MM.1S (cell line): ENCODE measurements around the gene ZNF182.

Source experiments
- CTCF ChIP-seq: fragments of 300-600 bp; sonication (generic); IDR thresholded peaks from 2 replicates; pipeline ENCODE4 v1.5.1; 2016; ENCODE audit warnings: antibody characterized with exemption, low read length, mixed read lengths
- EZH2phosphoT487 ChIP-seq: fragments of 300-600 bp; sonication (generic); IDR thresholded peaks from 2 replicates; pipeline ENCODE4 v1.6.1; 2018; ENCODE audit warnings: antibody characterized with exemption, low read length

DNA sequence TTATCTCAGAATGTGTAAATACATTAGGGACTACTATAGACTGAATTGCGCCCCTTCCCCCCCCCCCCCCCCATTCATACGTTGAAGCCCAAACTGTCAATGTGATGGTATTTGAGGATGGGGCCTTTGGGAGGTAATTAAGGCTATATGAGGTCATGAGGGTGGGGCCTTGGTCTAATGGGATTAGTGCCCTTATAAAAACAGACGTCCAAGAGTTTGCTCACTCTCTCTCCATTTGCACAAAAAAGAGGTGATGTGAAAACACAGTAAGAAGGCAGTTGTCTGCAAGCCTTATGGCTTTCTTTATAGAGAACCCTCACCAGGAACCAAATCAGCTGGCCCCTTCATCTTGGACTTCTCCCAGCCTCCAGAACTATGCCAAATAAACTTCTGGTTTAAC, 18.3 kb upstream of the ZNF182 start:
- TF ChIP-seq EZH2phosphoT487 = no peak
- TF ChIP-seq CTCF = no peak
